Suprapubic skin (tissue), 3 donors: ENCODE data around the gene TPK1.

ENCODE experiments used
- CTCF ChIP-seq, 2 donors: fragments of 200-600 bp in 1 of 2; fragments of 450-650 bp in 1 of 2; sonication (generic) in 1 of 2; IDR thresholded peaks; one replicate each; pipeline ENCODE4 v1.5.1; 2016 to 2019; ENCODE audit warnings: antibody characterized with exemption in 2 of 2, mild to moderate bottlenecking in 1 of 2, moderate library complexity in 1 of 2
- POLR2A ChIP-seq, 2 donors: fragments of 450-650 bp; IDR thresholded peaks; one replicate each; pipeline ENCODE4 v1.6.1; 2017; ENCODE audit warnings: antibody characterized with exemption in 2 of 2, mild to moderate bottlenecking in 2 of 2, moderate library complexity in 2 of 2

DNA sequence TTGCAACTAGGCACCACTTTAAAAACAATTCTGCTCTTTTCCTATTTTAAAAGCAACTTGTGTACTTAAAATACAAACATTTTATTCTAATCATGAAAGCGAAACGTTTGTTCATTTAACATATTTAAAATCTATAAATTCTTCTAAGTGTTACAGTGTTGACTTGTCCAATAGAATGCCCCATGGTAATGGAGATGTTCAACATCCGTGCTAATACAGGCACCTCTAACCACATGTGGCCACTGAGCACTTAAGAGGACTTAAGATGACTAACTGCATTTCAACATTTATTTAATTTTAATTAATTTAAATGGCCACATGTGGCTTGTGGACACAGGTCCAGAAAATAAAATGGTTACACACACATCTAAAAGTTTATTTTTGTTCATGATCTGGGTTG, 115.1 kb downstream of the TPK1 start:
- TF ChIP-seq CTCF (IDR thresholded peaks at IDR 0.05) (no peak), POLR2A (IDR thresholded peaks at IDR 0.05) (no peak)
